ENCODE results near the gene TMEM243. TPM values are rescaled to one million over a fixed set of nuclear protein-coding genes. Genes with fewer than 3 reads are reported as not detected.
A peak's percentile ranks its signal among the peaks of the same experiment; 100 is the strongest.
"Not testable (repeated sequence)": the region's sequence is repeated elsewhere in the genome, so short reads cannot be mapped to it uniquely, and the experiment has no call there.

The TMEM243 gene
- 49.2 and 50.5 TPM in 2 replicates for total RNA-seq

GRCh38 chr7:87219545-87220025 lies at the start of gene TMEM243:
TSS of gene TMEM243 (minus strand) at chr7:87219732. CDS start at chr7:87219503, 229 bp downstream.
- Mint-ChIP-seq H3K27me3 (ENCODE audit: insufficient read depth) (peaks cover 11% of the 10 kb centered on the region), H3K36me3 (ENCODE audit: low read depth) (peaks cover 17% of the 10 kb centered on the region), H3K9me3 (no peaks in the 10 kb centered on the region), H3K4me3 (peak within 1 kb of the TSS; percentile 100), H3K4me1 (ENCODE audit: low read depth) (peaks cover 45% of the 10 kb centered on the region), H3K27ac (peak within 1 kb of the TSS; percentile 96)
- intact Hi-C loops (cut with micrococcal nuclease) = loop anchor here (1.0 to 10.0 kb wide), 6 partner anchors 37 to 995 kb away; partner anchors contain the start of genes DBF4, ELAPOR2, RUNDC3B and SLC25A40
- peak; percentile 79 for DNase-seq (ENCODE audit: low spot score)

GRCh38 chr7:87267239-87267900 lies 47.8 kb upstream of the TMEM243 start:
- Mint-ChIP-seq H3K9me3 (no peaks in the 10 kb centered on the region), H3K4me3 (no peak overlapping the region), H3K36me3 (ENCODE audit: low read depth) (no peaks in the 10 kb centered on the region), H3K4me1 (ENCODE audit: low read depth) (no peaks in the 10 kb centered on the region), H3K27ac (no peak overlapping the region), H3K27me3 (ENCODE audit: insufficient read depth) (peaks cover 6% of the 10 kb centered on the region)
- intact Hi-C loops (cut with micrococcal nuclease) = no loop called here
- DNase-seq (ENCODE audit: low spot score) = no peak

GRCh38 chr7:87263537-87263936 lies 44.0 kb upstream of the TMEM243 start:
- Mint-ChIP-seq H3K36me3 (ENCODE audit: low read depth) (no peaks in the 10 kb centered on the region), H3K9me3 (no peaks in the 10 kb centered on the region), H3K27ac (no peak overlapping the region), H3K27me3 (ENCODE audit: insufficient read depth) (no peaks in the 10 kb centered on the region), H3K4me3 (no peak overlapping the region), H3K4me1 (ENCODE audit: low read depth) (no peaks in the 10 kb centered on the region)
- no peak for DNase-seq (ENCODE audit: low spot score)
- intact Hi-C loops (cut with micrococcal nuclease) = no loop called here

GRCh38 chr7:87253589-87254087 lies 34.1 kb upstream of the TMEM243 start:
- no peak for DNase-seq (ENCODE audit: low spot score)
- no peaks in the 10 kb centered on the region for H3K36me3 Mint-ChIP-seq (ENCODE audit: low read depth)
- H3K27ac Mint-ChIP-seq = no peak overlapping the region
- H3K4me1 Mint-ChIP-seq (ENCODE audit: low read depth) = no peaks in the 10 kb centered on the region
- no peaks in the 10 kb centered on the region for H3K9me3 Mint-ChIP-seq
- peaks cover 6% of the 10 kb centered on the region for H3K27me3 Mint-ChIP-seq (ENCODE audit: insufficient read depth)
- H3K4me3 Mint-ChIP-seq = no peak overlapping the region
- intact Hi-C loops (cut with micrococcal nuclease) = no loop called here

GRCh38 chr7:87245671-87246070 lies 26.1 kb upstream of the TMEM243 start:
- Mint-ChIP-seq H3K27me3 (ENCODE audit: insufficient read depth) (peaks cover 13% of the 10 kb centered on the region), H3K9me3 (peaks cover 19% of the 10 kb centered on the region)
- H3K4me3 Mint-ChIP-seq; H3K4me1 Mint-ChIP-seq (ENCODE audit: low read depth); H3K36me3 Mint-ChIP-seq (ENCODE audit: low read depth); intact Hi-C loops (cut with micrococcal nuclease); DNase-seq (ENCODE audit: low spot score); H3K27ac Mint-ChIP-seq: not testable (repeated sequence)

GRCh38 chr7:87238464-87239051 lies 19.0 kb upstream of the TMEM243 start:
- not testable (repeated sequence) for H3K4me3 Mint-ChIP-seq; H3K9me3 Mint-ChIP-seq; H3K36me3 Mint-ChIP-seq (ENCODE audit: low read depth); H3K4me1 Mint-ChIP-seq (ENCODE audit: low read depth); H3K27ac Mint-ChIP-seq; DNase-seq (ENCODE audit: low spot score)
- H3K27me3 Mint-ChIP-seq (ENCODE audit: insufficient read depth) = peaks cover 12% of the 10 kb centered on the region
- intact Hi-C loops (cut with micrococcal nuclease) = loop anchor here (5.0 kb wide), 1 partner anchor 181 kb away; the partner anchor contains the start of gene ELAPOR2

- no peak for DNase-seq (ENCODE audit: low spot score)
- H3K4me1 Mint-ChIP-seq (ENCODE audit: low read depth) = peaks cover 6% of the 10 kb centered on the region
- no peak overlapping the region for H3K27ac Mint-ChIP-seq
- no peaks in the 10 kb centered on the region for H3K36me3 Mint-ChIP-seq (ENCODE audit: low read depth)
- H3K27me3 Mint-ChIP-seq (ENCODE audit: insufficient read depth) = peaks cover 7% of the 10 kb centered on the region
- H3K4me3 Mint-ChIP-seq = no peak overlapping the region
- intact Hi-C loops (cut with micrococcal nuclease) = loop anchor here (5.0 kb wide), 1 partner anchor 178 kb away; the partner anchor contains the start of gene ELAPOR2
- H3K9me3 Mint-ChIP-seq = no peaks in the 10 kb centered on the region
Observed at GRCh38 chr7:87234949-87235348, 15.4 kb upstream of the TMEM243 start.

GRCh38 chr7:87231711-87232110 lies 12.2 kb upstream of the TMEM243 start:
- intact Hi-C loops (cut with micrococcal nuclease) = no loop called here
- Mint-ChIP-seq H3K27ac (no peak overlapping the region), H3K4me3 (no peak overlapping the region), H3K36me3 (ENCODE audit: low read depth) (no peaks in the 10 kb centered on the region), H3K4me1 (ENCODE audit: low read depth) (peaks cover 5% of the 10 kb centered on the region), H3K27me3 (ENCODE audit: insufficient read depth) (peaks cover 5% of the 10 kb centered on the region), H3K9me3 (no peaks in the 10 kb centered on the region)
- no peak for DNase-seq (ENCODE audit: low spot score)

GRCh38 chr7:87231258-87231657 lies 11.7 kb upstream of the TMEM243 start:
- Mint-ChIP-seq H3K27me3 (ENCODE audit: insufficient read depth) (peaks cover 7% of the 10 kb centered on the region), H3K4me3 (no peak overlapping the region)
- intact Hi-C loops (cut with micrococcal nuclease) = no loop called here

GRCh38 chr7:87226495-87226894 lies 7.0 kb upstream of the TMEM243 start:
- no peak overlapping the region for H3K4me3 Mint-ChIP-seq
- no peaks in the 10 kb centered on the region for H3K36me3 Mint-ChIP-seq (ENCODE audit: low read depth)
- peaks cover 3% of the 10 kb centered on the region for H3K27me3 Mint-ChIP-seq (ENCODE audit: insufficient read depth)
- no peak overlapping the region for H3K27ac Mint-ChIP-seq
- no peaks in the 10 kb centered on the region for H3K9me3 Mint-ChIP-seq
- intact Hi-C loops (cut with micrococcal nuclease) = no loop called here
- DNase-seq (ENCODE audit: low spot score) = no peak
- H3K4me1 Mint-ChIP-seq (ENCODE audit: low read depth) = peaks cover 16% of the 10 kb centered on the region

More at GRCh38 chr7:87231258-87231657, 11.7 kb upstream of the TMEM243 start:
- Mint-ChIP-seq H3K9me3 (no peaks in the 10 kb centered on the region), H3K36me3 (ENCODE audit: low read depth) (no peaks in the 10 kb centered on the region), H3K4me1 (ENCODE audit: low read depth) (peaks cover 9% of the 10 kb centered on the region), H3K27ac (no peak overlapping the region)
- no peak for DNase-seq (ENCODE audit: low spot score)

- H3K4me1 Mint-ChIP-seq (ENCODE audit: low read depth) = peaks cover 22% of the 10 kb centered on the region
- H3K4me3 Mint-ChIP-seq = no peak overlapping the region
- DNase-seq (ENCODE audit: low spot score) = no peak
- H3K27ac Mint-ChIP-seq = no peak overlapping the region
- no peaks in the 10 kb centered on the region for H3K36me3 Mint-ChIP-seq (ENCODE audit: low read depth)
- intact Hi-C loops (cut with micrococcal nuclease) = no loop called here
- H3K27me3 Mint-ChIP-seq (ENCODE audit: insufficient read depth) = peaks cover 11% of the 10 kb centered on the region
- no peaks in the 10 kb centered on the region for H3K9me3 Mint-ChIP-seq
Observed at GRCh38 chr7:87225696-87226095, 6.2 kb upstream of the TMEM243 start.

- no peaks in the 10 kb centered on the region for H3K9me3 Mint-ChIP-seq
- H3K36me3 Mint-ChIP-seq (ENCODE audit: low read depth) = peaks cover 7% of the 10 kb centered on the region
- no peak overlapping the region for H3K4me3 Mint-ChIP-seq
- intact Hi-C loops (cut with micrococcal nuclease) = no loop called here
- H3K27me3 Mint-ChIP-seq (ENCODE audit: insufficient read depth) = peaks cover 13% of the 10 kb centered on the region
- no peak for DNase-seq (ENCODE audit: low spot score)
- H3K27ac Mint-ChIP-seq = no peak overlapping the region
- peaks cover 27% of the 10 kb centered on the region for H3K4me1 Mint-ChIP-seq (ENCODE audit: low read depth)
Observed at GRCh38 chr7:87223666-87224065, 4.1 kb upstream of the TMEM243 start.

- H3K27me3 Mint-ChIP-seq (ENCODE audit: insufficient read depth) = peaks cover 11% of the 10 kb centered on the region
- peak overlapping the region; percentile 100 for H3K4me3 Mint-ChIP-seq
- peak overlapping the region; percentile 35 for H3K27ac Mint-ChIP-seq
- intact Hi-C loops (cut with micrococcal nuclease) = loop anchor here (1.0 kb wide), 1 partner anchor 67 kb away; no protein-coding TSS in a partner anchor
- peaks cover 41% of the 10 kb centered on the region for H3K4me1 Mint-ChIP-seq (ENCODE audit: low read depth)
- no peaks in the 10 kb centered on the region for H3K9me3 Mint-ChIP-seq
- peaks cover 16% of the 10 kb centered on the region for H3K36me3 Mint-ChIP-seq (ENCODE audit: low read depth)
- no peak for DNase-seq (ENCODE audit: low spot score)
Observed at GRCh38 chr7:87220734-87221215, 1.2 kb upstream of the TMEM243 start.
